ENCODE measurements around the gene NPLOC4. TPM values are rescaled to one million over a fixed set of nuclear protein-coding genes. Genes with fewer than 3 reads are reported as not detected.

NPLOC4 gene
- total and polyA plus RNA-seq, 9 of the 15 experiments (the other 6 are each of a cell fraction or from before 2014, with no cell fraction given): 1.5 to 116 (median 64.5) TPM

GRCh38 chr17:81636505-81637288, at the start of gene NPLOC4, which contains the start of gene TSPAN10 (continued):
- TF ChIP-seq ZNF121 (CRISPR knock-in tag; conservative IDR thresholded peaks at IDR 0.05): no peak
- TF ChIP-seq CXXC5 (CRISPR knock-in tag; IDR thresholded peaks at IDR 0.05): peak; percentile 95
- TF ChIP-seq TCF7 (IDR thresholded peaks at IDR 0.05; ENCODE audit: borderline replicate concordance): no peak; the same call in 1 of the 2 replicates
- 0 out of 4 replicates have a peak, but pooled peaks of 1 of the 2 experiments have one; percentile 10 for TF ChIP-seq SRF (CRISPR knock-in tag; IDR thresholded peaks at IDR 0.05)
- TF ChIP-seq HMG20B (CRISPR knock-in tag; IDR thresholded peaks at IDR 0.05): no peak
- TF ChIP-seq MBD2 (IDR thresholded peaks at IDR 0.05; ENCODE audit: borderline replicate concordance, low read depth): 0 out of 2 replicates have a peak, but pooled peaks have one; percentile 30
- TF ChIP-seq ILK (tag; IDR thresholded peaks at IDR 0.05; ENCODE audit: borderline replicate concordance, low read depth): no peak
- TF ChIP-seq SMARCB1 (IDR thresholded peaks at IDR 0.05; ENCODE audit: insufficient read length, low read depth): no peak
- TF ChIP-seq SIN3B (IDR thresholded peaks at IDR 0.05; ENCODE audit: low read depth): peak; percentile 95
- peak; percentile 85 for TF ChIP-seq ZFX (CRISPR knock-in tag; IDR thresholded peaks at IDR 0.05)
- TF ChIP-seq, protein P1, sequence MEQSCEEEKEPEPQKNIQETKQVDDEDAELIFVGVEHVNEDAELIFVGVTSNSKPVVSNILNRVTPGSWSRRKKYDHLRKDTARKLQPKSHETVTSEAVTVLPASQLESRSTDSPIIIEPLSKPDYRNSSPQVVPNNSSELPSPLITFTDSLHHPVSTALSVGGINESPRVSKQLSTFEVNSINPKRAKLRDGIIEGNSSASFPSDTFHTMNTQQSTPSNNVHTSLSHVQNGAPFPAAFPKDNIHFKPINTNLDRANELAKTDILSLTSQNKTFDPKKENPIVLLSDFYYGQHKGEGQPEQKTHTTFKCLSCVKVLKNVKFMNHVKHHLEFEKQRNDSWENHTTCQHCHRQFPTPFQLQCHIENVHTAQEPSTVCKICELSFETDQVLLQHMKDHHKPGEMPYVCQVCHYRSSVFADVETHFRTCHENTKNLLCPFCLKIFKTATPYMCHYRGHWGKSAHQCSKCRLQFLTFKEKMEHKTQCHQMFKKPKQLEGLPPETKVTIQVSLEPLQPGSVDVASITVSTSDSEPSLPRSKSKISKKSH (CRISPR knock-in tag; IDR thresholded peaks at IDR 0.05): no peak
- TF ChIP-seq HEY1 (CRISPR knock-in tag; IDR thresholded peaks at IDR 0.05; ENCODE audit: borderline replicate concordance): no peak
- peak in 1 of 2 experiments; percentile 92; a peak in 2 of 4 replicates for TF ChIP-seq TRIM24 (IDR thresholded peaks at IDR 0.05)
- no peak; the same call in 1 of the 2 replicates for TF ChIP-seq DPF2 (IDR thresholded peaks at IDR 0.05)
- TF ChIP-seq, protein P2, sequence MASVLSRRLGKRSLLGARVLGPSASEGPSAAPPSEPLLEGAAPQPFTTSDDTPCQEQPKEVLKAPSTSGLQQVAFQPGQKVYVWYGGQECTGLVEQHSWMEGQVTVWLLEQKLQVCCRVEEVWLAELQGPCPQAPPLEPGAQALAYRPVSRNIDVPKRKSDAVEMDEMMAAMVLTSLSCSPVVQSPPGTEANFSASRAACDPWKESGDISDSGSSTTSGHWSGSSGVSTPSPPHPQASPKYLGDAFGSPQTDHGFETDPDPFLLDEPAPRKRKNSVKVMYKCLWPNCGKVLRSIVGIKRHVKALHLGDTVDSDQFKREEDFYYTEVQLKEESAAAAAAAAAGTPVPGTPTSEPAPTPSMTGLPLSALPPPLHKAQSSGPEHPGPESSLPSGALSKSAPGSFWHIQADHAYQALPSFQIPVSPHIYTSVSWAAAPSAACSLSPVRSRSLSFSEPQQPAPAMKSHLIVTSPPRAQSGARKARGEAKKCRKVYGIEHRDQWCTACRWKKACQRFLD (CRISPR knock-in tag; IDR thresholded peaks at IDR 0.05): no peak; the same call in none of the 2 replicates
- TF ChIP-seq THRAP3 (IDR thresholded peaks at IDR 0.05; ENCODE audit: borderline replicate concordance): no peak
- TF ChIP-seq ZNF408 (CRISPR knock-in tag; IDR thresholded peaks at IDR 0.05; ENCODE audit: low read depth): no peak
- TF ChIP-seq RFX1 (IDR thresholded peaks at IDR 0.05): no peak
- TF ChIP-seq, protein P3, sequence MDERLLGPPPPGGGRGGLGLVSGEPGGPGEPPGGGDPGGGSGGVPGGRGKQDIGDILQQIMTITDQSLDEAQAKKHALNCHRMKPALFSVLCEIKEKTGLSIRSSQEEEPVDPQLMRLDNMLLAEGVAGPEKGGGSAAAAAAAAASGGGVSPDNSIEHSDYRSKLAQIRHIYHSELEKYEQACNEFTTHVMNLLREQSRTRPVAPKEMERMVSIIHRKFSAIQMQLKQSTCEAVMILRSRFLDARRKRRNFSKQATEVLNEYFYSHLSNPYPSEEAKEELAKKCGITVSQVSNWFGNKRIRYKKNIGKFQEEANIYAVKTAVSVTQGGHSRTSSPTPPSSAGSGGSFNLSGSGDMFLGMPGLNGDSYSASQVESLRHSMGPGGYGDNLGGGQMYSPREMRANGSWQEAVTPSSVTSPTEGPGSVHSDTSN (CRISPR knock-in tag; IDR thresholded peaks at IDR 0.05; ENCODE audit: low read depth): no peak
- TF ChIP-seq, protein P3 (tag; conservative IDR thresholded peaks at IDR 0.05; ENCODE audit: low read depth): no peak
- TF ChIP-seq SRSF9 (IDR thresholded peaks at IDR 0.05; ENCODE audit: borderline replicate concordance, low read depth, low read length): no peak
- no peak for TF ChIP-seq PHB2 (IDR thresholded peaks at IDR 0.05; ENCODE audit: low read depth)
- TF ChIP-seq PHB (CRISPR knock-in tag; IDR thresholded peaks at IDR 0.05): no peak
- no peak for TF ChIP-seq BCL6 (CRISPR knock-in tag; IDR thresholded peaks at IDR 0.05)

Measured in K562 (cell line).